ENCODE measurements around the gene IMPDH1.

IMPDH1 gene

GRCh38 chr7:128360359-128360678, 49.5 kb downstream of the IMPDH1 start:
- no peak for DNase-seq (ENCODE audit: low read depth in 2 of 2)

- DNase-seq (ENCODE audit: low read depth in 2 of 2) = no peak
Measured at GRCh38 chr7:128359939-128360338, 49.8 kb downstream of the IMPDH1 start.

DNA sequence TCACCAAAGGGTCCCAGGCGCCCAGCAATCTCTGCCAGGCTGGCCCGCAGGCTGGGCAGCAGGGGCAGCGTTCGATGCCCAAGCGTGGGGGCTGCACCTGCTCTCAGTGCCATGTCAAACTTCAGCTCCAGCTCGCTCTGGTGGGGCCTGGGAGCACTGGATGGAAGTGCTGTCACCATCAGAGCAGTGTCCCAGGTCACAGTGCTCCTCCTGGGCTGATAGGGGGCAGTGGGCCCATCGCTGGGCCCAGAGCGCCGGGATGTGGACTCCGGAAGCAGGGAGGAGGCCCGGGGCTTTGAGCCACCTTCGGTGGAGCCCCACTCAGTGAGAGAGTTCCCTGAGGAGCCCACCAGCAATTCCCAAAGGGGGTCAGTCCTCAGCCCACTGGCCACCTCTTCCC, 50.4 kb downstream of the IMPDH1 start:
- DNase-seq (ENCODE audit: low read depth in 2 of 2) = no peak

GRCh38 chr7:128358233-128358632, 51.5 kb downstream of the IMPDH1 start:
- no peak for DNase-seq (ENCODE audit: low read depth in 2 of 2)

- DNase-seq (ENCODE audit: low read depth in 2 of 2) = no peak
Measured at GRCh38 chr7:128357217-128357613, 52.6 kb downstream of the IMPDH1 start.

DNA sequence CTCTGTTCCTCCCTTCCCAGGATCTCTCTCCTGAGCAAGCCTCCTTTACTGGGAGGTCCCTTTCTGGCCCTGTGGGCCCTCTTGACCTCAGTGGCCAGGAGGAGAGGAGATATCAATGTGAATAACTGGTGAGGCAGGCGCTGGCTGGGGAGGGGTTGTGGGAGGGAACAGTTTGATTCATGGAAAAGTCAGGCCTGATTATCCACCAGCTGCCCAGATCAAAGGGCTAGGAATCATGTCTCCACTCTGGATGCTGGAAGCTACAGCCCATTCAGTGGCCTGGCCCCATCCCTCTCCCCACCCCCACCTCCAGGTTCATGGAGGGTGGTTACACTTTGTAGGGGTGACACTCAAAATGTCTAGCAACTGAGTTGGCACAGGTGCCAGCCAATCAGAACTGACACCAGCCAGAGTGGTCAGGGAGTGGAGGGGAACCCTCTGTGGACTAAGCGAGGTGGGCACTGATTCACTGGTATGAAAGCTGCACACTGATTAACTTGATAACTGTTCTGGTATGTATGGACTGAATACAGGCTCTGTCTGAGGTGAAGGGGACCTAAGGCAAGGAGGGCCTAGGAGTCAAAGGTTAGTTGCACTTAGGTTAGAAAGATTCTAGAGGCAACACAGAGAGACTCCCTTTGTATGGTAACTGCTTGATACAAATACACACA, 53.1 kb downstream of the IMPDH1 start:
- no peak for DNase-seq (ENCODE audit: low read depth in 2 of 2)

GRCh38 chr7:128353610-128354009, 56.2 kb downstream of the IMPDH1 start:
- DNase-seq (ENCODE audit: low read depth in 2 of 2) = no peak

- no peak for DNase-seq (ENCODE audit: low read depth in 2 of 2)
Measured at GRCh38 chr7:128353189-128353588, 56.6 kb downstream of the IMPDH1 start.

DNA sequence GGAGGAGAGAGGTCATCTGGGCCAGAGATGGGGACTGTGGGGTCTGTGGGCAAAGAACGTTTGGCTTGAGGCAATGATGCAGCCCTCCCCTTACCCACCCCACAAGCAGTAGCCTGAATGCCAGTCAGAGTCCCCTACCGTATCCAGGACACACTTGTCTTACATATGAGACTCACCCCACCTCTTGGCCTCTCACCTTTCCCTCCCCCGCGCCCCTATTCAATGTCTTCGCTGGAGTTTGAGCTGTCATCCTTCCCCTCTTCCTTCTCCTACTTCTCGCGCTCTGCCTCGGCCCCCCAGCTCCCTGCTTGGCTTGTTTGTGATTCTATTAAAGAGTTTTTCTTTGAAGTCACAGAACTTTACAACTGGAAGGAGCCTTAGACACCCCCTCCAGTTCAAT, 57.1 kb downstream of the IMPDH1 start:
- no peak for DNase-seq (ENCODE audit: low read depth in 2 of 2)

GRCh38 chr7:128352153-128352537, 57.6 kb downstream of the IMPDH1 start:
- no peak for DNase-seq (ENCODE audit: low read depth in 2 of 2)

GRCh38 chr7:128351296-128352152, 58.3 kb downstream of the IMPDH1 start:
- no peak for DNase-seq (ENCODE audit: low read depth in 2 of 2)

DNA sequence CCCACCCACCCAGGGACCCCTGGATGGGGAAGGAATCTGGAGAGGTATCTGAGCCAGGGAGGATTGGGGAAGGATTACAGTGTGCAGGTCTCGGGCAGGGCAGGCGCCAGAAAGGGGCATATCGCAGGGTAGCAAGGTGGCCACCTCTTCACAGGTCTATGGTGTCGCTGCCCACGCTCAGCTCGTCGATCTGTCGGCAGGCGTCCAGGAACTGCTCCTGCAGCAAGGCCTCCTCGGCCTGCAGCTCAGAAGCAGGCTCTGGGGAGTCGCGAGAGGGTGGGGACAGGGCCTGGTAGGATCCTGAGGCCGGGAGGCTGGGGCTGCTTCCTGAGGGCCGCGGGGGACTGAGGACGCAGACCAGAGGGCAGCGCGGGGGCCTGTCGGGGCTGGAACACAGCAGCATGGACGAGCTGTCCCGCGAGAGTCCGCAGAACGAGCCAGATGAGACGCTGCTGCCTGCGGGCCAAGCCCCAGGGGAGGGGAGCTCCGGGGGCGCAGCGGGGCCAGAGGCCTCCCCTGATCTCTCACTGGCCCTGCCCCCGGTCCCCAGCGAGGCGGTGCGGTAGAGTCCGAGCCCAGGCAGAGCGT, 59.0 kb downstream of the IMPDH1 start:
- no peak for DNase-seq (ENCODE audit: low read depth in 2 of 2)

- DNase-seq (ENCODE audit: low read depth in 2 of 2) = no peak
Measured at GRCh38 chr7:128349466-128349825, 60.3 kb downstream of the IMPDH1 start.

DNA sequence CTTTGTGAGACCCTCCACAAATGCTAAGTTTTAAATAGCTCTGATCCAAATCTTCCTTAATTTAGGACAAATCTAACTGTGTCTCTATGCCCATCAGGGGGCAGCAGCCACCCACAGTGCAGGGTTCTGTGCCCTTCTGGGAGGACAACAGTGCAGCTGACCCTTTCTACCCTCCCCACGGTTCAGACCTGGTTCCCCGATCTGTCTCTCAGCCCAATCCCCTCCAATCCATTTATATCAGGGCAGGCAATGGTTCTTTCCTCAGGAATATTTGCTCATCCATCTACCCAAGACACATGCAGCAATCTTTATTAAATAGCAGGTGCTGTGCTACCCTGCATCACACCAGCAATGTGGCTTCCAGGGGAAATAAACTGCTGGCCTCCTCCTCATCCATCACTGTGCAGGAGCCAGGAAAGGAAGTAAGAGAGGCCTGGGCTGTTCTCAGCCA, 62.1 kb downstream of the IMPDH1 start:
- DNase-seq (ENCODE audit: low read depth in 2 of 2) = no peak

- no peak for DNase-seq (ENCODE audit: low read depth in 2 of 2)
Measured at GRCh38 chr7:128344431-128344774, 65.4 kb downstream of the IMPDH1 start.

- peak; percentile 77 to 78 for DNase-seq (ENCODE audit: low read depth in 2 of 2)
Measured at GRCh38 chr7:128343554-128344430, 66.0 kb downstream of the IMPDH1 start, which contains the start of gene RBM28. Gene RBM28, minus strand, starts transcription at chr7:128343908. Its CDS starts 115 bp downstream, at chr7:128343793.

Measured in fibroblast of skin of left biceps (primary cell).